Lung (tissue), 12 donors: ENCODE measurements around the gene PIEZO1. TPM values are rescaled to one million over a fixed set of nuclear protein-coding genes. Genes with fewer than 3 reads are reported as not detected.

Source experiments
- ATAC-seq: fragments of 200-7000 bp; cut with Tn5 transposase; one replicate; pipeline ENCODE4 v1.9.1; 2020; ENCODE audit warnings: moderate number of reproducible peaks; ENCODE audit not compliant: insufficient read depth, low FRiP score
- DNase-seq, 3 donors: peaks; one replicate each; pipeline ENCODE4 v3.0.0-alpha.2; 2013 to 2017
- H3K27ac ChIP-seq, 2 donors: one replicate each; pipeline ENCODE4 v1.5.1; 2013; ENCODE audit warnings: mild to moderate bottlenecking in 2 of 2, moderate library complexity in 2 of 2, control low read depth in 1 of 2, inconsistent platforms in 1 of 2, low read depth in 1 of 2, low read length in 1 of 2
- H3K27me3 ChIP-seq, 3 donors: one replicate each; pipeline ENCODE4 v1.5.1; 2013; ENCODE audit warnings: low read length in 2 of 3; ENCODE audit not compliant: control insufficient read depth in 3 of 3, insufficient read depth in 3 of 3
- H3K36me3 ChIP-seq, 4 donors: one replicate each; pipeline ENCODE4 v1.5.1; 2013; ENCODE audit warnings: low read length in 4 of 4, mild to moderate bottlenecking in 1 of 4, moderate library complexity in 1 of 4; ENCODE audit not compliant: control insufficient read depth in 4 of 4, insufficient read depth in 4 of 4
- H3K4me1 ChIP-seq, 5 donors: one replicate each; pipeline ENCODE4 v1.5.1; 2013; ENCODE audit warnings: low read length in 5 of 5, mild to moderate bottlenecking in 2 of 5, moderate library complexity in 1 of 5; ENCODE audit not compliant: control insufficient read depth in 5 of 5, insufficient read depth in 5 of 5
- H3K4me3 ChIP-seq: one replicate; pipeline ENCODE4 v1.5.1; 2013; ENCODE audit warnings: mild to moderate bottlenecking, control low read depth, moderate library complexity
- H3K9ac ChIP-seq, 2 donors: one replicate each; pipeline ENCODE4 v1.5.1; 2013; ENCODE audit warnings: low read length in 2 of 2, control low read depth in 1 of 2; ENCODE audit not compliant: insufficient read depth in 1 of 2
- H3K9me3 ChIP-seq, 4 donors: one replicate each; pipeline ENCODE4 v1.5.1; 2013; ENCODE audit warnings: low read length in 3 of 4, mild to moderate bottlenecking in 1 of 4, moderate library complexity in 1 of 4; ENCODE audit not compliant: control insufficient read depth in 4 of 4, insufficient read depth in 3 of 4
- CTCF ChIP-seq: IDR thresholded peaks from 2 replicates; pipeline ENCODE4 v1.5.1; 2012; ENCODE audit warnings: mild to moderate bottlenecking; ENCODE audit errors: control extremely low read depth, extremely low read depth
- WGBS, 2 donors: extraction: QIAGEN DNeasy Blood & Tissue Kit; methylation state at CpG; one replicate each; pipeline ENCODE4 v1.1.7; 2013; 5-methylcytosine and 5-hydroxymethylcytosine counted together
- polyA plus RNA-seq, 2 donors: library from polyadenylated mRNA; stranded (reverse); fragments of 200-250 nt; gene quantifications; one replicate each; pipeline ENCODE4 v1.2.1, GENCODE V29; 2013
- total RNA-seq, 2 donors: library from RNA; depleted of rRNA in 1 of 2; stranded (reverse); fragments of >200 nt in 1 of 2; gene quantifications; one replicate each; pipeline ENCODE4 v1.2.1, GENCODE V29; 2014 to 2021
- donor health status: control.
- donor health status: control.
- donor health status: Bipolar disorder and iron deficiency.
- donor health status: healthy.
- donor health status: DM: yes; HTN: yes; CAD: no.

Gene PIEZO1
- total and polyA plus RNA-seq, 4 donors: 113 to 207 (median 190) TPM

GRCh38 chr16:88710556-88710955 lies 74.5 kb downstream of the PIEZO1 start:
- DNase-seq: no peak
- ATAC-seq: no peak
- H3K4me1 ChIP-seq: peaks cover 0 to 9% (median 0%) of the 10 kb centered on the region in 5 donors
- 73 to 75% methylated on average over 15 to 16 of the region's 16 CpGs for WGBS, 2 donors
- H3K36me3 ChIP-seq: peaks cover 2 to 32% (median 9%) of the 10 kb centered on the region in 4 donors
- H3K27me3 ChIP-seq: no peaks in the 10 kb centered on the region
- H3K4me3 ChIP-seq: no peak overlapping the region
- H3K9me3 ChIP-seq: peaks cover 0 to 2% (median 0%) of the 10 kb centered on the region in 4 donors
- no peak overlapping the region for H3K9ac ChIP-seq
- H3K27ac ChIP-seq: no peak overlapping the region
- no peak for TF ChIP-seq CTCF

GRCh38 chr16:88706965-88707826 lies 77.8 kb downstream of the PIEZO1 start:
- WGBS, 2 donors: 37 to 41% methylated on average over 17 of the region's 17 CpGs
- no peak for TF ChIP-seq CTCF
- peaks cover 0 to 26% (median 5%) of the 10 kb centered on the region in 5 donors for H3K4me1 ChIP-seq
- H3K27ac ChIP-seq: peak overlapping the region; percentile 83 to 86
- ATAC-seq (no peak), DNase-seq (peak; percentile 40 to 69 (median 56))
- peak overlapping the region; percentile 68 for H3K4me3 ChIP-seq
- no peaks in the 10 kb centered on the region for H3K27me3 ChIP-seq
- H3K9me3 ChIP-seq: peaks cover 0 to 2% (median 0%) of the 10 kb centered on the region in 4 donors
- peaks cover 0 to 6% (median 0%) of the 10 kb centered on the region in 4 donors for H3K36me3 ChIP-seq
- peak overlapping the region; percentile 4 to 24 for H3K9ac ChIP-seq

DNA sequence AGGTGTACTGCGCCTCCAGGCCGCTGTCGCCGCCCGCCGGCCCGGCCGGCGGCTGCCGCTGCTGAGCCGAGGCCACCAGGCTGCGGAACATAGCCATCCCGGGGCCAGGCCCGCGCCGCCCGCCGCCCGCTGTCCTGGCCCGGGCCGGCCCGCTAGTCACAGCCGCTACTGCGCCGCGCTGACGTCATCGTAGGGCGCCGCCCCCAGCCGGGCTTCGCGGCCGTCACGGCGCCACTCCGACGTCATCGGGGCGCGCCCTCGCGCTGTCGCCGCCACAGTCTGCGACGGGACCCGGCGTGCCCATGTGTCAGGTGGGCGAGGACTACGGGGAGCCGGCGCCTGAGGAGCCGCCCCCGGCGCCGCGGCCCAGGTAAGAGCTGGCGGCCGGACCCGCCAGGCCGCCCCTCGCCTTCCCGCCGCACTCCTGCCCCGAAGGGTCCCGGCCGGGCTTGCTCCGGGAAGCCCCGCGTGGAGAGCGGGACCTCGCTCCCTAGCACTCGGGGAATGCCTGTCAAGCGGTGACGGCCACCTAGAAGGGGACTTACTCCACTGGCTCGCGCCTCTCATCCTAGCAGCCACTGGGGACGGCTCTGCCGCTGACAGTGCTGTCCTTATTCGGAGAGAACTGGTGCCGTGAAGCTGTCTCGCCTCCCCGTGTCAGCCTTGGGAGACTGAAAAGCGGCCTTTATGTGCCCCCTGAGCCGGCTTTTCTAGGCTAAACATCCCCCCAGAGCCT lies 78.6 kb downstream of the PIEZO1 start, which contains the start of the genes CTU2 and RNF166:
CTU2 (plus strand) TSS at position 275 of the 736 bp plus-strand sequence; CDS start at position 303, 28 bp downstream.
RNF166 (minus strand) TSS at position 180 of the 736 bp plus-strand sequence; CDS start at position 97, 83 bp downstream.
- Histone ChIP-seq H3K9ac (peak within 1 kb of the TSS; percentile 4 to 24), H3K4me3 (peak within 1 kb of the TSS; percentile 75), H3K27ac (peak within 1 kb of the TSS; percentile 86 to 92), H3K9me3 (peaks cover 0 to 2% (median 0%) of the 10 kb centered on the region in 4 donors), H3K4me1 (peaks cover 0 to 32% (median 5%) of the 10 kb centered on the region in 5 donors), H3K27me3 (no peaks in the 10 kb centered on the region), H3K36me3 (peaks cover 0 to 6% (median 0%) of the 10 kb centered on the region in 4 donors)
- DNase-seq: peak; percentile 84 to 95 (median 90)
- TF ChIP-seq CTCF: no peak
- 0 to 1% methylated on average over 32 to 86 of the region's 86 CpGs for WGBS, 2 donors
- peak; percentile 72 for ATAC-seq
